ENCODE data around the gene SPOCK1.

Gene SPOCK1

DNA sequence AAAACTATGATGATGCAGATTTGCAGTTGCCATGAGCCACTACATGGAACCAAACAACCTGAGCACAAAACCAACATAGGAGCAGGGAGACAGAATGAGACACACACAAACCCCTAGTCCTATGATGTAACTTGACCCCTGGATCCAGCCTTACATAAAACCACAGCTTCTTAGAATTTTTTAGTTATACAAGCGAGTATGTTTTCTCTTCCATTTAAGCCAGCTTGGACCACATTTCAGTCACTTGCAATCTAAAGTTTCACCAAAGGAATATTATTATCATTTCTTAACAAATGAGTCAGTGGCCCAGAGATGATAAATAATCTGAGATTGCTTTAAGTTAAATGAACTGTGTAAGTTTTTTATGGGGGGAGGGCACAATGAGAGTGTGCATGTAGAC is 6.8 kb downstream of the SPOCK1 start:
- DNase-seq (ENCODE audit: low spot score), result no peak

DNA sequence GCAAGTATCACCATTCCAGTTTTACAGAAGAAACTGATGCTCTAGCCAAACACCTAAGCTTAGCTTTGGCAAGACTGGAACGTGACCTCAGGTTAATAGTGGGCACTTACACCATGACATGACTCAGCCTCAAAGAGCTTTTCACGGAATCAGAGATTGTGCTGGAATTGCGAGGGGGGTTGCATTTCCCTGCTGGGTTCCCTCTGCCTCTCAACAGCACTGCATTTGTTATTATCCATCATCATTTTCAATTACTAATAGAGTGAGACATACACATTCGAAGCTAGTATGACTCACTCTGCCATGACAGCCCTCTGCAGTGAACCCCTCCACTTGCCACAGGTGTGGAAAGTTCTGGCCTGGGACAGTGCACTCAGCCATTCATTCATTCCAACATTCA is 8.0 kb downstream of the SPOCK1 start:
- DNase-seq (ENCODE audit: low spot score), result no peak

DNA sequence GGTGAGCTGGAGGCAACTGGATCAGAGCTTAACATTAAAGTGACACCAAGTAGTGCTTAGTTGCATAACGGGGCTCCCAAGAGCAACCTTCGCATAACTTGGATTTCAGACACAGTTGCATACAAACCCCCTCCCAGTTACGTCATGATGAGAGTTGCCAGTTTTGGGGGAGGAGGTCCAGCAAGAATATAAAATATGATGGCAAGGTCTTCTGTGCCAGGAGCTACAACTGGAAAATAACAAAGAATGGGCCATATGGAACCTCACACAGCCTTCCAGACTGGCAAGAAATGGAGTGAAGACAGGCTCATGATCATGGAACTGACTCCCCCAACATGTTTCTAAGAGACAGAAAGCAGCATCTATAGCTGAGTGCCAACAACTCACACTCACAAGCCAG is 8.5 kb downstream of the SPOCK1 start:
- DNase-seq (ENCODE audit: low spot score), result no peak

DNA sequence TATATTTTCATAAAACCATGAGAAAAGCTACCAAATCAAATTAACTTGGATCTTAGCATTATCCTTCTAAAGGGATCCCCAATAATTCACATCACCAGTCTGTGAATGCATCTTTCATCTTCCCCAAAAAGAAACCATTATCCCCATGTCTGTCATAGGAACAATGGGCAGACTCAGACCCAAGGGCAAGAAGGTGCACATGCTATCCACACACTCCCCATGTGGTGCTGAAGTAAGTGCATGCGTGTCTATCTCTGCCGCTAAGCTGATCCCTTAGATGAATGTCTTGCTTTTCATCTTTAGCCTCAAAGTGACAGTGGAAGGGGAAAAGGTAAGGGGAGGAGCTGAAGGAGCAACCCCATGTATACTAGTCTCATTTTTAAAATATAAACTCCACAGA is 10.2 kb downstream of the SPOCK1 start:
- no peak for DNase-seq (ENCODE audit: low spot score)

DNA sequence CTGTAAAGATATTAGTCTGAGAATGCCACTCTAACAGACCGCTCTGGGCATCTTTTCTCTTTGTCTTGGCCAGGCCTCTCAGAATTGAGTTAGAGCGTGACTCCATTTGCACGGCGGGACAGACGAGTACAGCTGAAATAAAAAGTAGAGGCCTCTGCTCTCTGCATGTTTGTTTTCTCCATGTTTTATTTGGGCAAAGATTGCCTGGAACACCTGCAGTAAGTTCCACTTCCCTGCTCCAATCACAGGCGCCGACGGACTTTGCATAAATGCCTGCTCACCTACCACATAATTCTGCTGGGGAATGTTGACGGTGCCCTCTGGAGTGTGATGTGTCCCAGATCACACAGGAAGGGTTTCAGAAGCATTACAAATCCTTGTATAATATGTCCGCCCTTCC is 10.6 kb downstream of the SPOCK1 start:
- no peak for DNase-seq (ENCODE audit: low spot score)

DNA sequence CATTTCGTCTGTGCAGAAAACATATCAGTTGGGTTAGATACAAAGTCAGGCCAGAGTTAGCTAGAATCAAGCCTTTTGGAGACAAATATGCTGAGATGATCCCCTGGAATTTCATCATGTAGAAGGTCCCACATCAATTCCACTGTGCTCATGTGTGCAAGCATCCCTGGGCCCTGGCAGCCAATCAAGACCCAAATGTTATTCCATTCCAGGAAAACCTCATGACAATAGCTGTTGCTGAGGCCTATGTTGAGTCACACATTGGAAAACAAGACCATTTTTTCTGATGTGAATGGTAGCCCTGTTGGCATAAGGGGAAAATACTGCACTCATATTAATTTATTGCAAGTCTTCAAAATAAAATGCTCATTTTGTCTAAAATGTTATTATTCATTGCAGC is 11.5 kb downstream of the SPOCK1 start:
- no peak for DNase-seq (ENCODE audit: low spot score)

DNA sequence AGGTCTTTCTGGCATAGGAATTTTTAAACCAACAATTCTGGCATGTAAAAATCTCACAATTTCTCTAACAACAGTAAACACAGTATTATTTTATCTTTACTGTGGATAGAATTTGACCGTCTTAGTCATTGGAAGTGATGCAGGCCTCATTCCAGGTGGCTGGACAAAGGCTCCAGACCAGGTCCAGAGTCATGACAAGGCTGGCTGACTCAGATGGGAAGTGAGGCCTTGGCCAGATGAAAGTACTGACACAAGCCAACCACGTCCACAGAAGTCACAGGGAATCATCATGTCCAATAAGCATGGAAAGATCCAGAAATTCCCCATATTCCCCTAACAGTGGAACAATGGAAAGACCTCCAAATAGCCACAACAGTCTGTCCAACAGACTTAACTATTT is 12.4 kb downstream of the SPOCK1 start:
- DNase-seq (ENCODE audit: low spot score), result no peak

DNA sequence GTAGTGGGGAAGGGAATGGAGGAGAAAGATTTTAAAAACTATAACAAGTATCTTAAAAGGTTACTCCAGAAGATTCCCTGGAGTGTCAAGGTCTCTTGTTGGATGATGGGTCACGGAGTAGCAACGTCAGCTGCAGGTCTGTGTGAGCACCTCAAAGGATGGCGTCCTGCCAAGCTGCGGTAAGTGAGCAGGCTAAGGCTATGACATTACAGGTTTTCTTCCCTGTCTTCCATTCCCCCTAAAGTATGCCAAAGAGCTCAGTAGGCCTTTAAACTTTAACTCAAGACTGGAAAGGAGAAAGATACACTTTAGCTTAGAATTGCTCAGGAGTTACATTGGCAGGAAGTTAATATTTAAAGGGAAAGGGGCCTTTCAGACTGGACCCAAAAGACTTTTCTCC is 17.5 kb downstream of the SPOCK1 start:
- no peak for DNase-seq (ENCODE audit: low spot score)

DNA sequence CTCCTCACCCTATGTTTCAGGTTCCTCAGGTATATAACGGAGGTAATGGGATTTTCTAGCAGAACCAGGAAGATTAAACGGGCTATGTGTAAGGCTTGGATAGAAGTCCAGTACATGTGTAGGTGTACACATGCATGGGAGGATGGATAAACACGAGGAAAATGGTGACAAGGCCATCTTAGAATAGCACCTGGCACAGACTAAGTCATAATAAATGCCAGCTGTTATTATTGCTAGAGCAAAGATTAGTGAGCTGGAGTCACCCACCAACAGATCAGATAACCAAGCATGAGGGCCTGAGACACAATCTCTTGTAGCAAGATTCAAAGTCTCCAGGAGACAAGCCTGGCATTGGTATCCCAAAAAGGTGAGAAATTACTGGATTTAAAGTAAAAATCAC is 21.1 kb downstream of the SPOCK1 start:
- DNase-seq (ENCODE audit: low spot score), result no peak

DNA sequence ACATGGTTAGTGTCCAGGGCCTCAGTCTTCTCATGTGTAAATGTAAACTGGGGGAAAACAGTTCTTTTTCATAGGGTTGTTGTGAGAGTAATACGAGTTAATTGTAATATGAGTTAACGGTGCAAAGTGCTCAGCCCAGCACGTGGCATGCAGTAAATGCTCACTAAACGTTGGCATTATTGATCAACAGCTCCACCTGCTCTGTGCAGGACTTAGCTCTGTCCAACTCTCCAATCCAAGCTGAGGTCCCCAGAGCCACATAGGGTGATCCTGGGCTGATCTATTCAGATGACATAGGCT is 28.3 kb downstream of the SPOCK1 start:
- no peak for DNase-seq (ENCODE audit: low spot score)

DNA sequence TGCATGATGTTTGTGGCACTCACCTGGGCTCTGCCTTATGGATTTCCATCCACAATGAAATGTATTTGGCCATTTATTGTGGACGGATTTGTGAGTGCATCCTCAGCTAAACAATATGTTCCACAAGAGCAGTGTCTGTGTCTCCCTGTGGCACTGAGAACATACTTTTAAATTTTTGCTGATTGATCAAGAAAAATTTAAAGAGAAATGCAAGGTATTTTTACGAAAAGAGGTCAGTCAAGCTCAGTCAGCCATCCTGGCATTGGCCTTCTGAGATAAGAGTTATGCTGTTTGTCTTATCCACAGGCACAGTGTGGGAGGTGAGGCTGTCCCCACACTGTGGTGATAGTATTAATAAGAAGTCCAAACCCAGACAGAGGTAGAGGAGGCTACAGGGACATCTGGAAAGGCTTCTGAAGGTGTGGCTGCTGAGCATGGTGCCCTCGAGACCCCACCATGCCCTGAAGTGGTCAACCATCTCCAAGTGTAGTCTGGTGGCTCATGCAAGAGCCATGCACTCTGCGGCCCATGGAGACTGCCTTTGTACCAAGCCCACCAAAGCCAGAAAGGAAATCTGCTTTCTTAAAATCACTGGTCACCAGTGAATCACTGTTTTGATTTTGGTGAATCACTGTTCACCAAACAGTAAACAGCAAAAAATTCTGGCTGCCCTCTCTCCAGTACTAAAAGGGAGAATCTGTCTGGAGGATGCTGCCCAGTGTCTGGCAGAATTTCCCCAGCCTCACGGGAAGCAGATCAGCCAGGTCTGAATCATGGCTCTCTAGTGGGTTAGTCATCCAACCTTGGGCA is 28.8 kb downstream of the SPOCK1 start:
- no peak for DNase-seq (ENCODE audit: low spot score)

DNA sequence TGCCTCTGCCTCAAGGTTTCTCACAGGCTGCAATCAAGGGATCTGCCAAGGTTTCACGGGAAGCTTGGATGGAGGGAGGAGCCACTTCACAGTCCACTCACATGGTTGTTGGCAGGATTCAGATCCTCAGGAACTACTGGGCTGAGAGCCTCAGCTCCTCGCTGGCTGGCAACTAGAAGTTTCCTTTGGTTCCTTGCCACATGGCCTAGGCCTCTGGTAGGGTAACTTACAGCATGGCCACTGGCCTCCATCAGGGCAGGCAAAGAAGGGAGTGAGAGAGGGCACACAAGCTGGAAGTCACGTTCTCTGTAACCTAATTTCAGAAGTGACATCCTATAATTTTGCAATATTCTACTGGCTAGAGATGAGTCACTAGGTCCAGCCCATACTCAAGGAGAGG is 32.2 kb downstream of the SPOCK1 start:
- DNase-seq (ENCODE audit: low spot score), result no peak

DNA sequence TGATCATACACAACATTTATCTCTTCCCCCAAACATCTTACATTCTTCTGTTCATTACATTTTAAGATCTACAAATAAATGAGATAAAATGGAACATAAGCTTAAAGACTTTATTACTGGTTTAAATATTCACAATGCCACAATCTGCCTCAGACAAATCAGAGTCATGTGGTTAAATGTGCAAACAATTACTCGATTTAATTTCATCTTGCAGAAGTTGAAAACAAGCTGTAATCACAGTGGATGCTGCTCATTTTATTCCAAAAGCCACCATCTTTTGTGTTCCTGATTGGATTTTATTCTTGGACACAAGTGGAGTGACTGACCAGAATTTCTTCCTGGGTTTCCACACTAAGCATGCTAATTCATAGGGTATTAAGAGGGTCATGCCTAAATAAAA is 33.2 kb downstream of the SPOCK1 start:
- DNase-seq (ENCODE audit: low spot score), result no peak

DNA sequence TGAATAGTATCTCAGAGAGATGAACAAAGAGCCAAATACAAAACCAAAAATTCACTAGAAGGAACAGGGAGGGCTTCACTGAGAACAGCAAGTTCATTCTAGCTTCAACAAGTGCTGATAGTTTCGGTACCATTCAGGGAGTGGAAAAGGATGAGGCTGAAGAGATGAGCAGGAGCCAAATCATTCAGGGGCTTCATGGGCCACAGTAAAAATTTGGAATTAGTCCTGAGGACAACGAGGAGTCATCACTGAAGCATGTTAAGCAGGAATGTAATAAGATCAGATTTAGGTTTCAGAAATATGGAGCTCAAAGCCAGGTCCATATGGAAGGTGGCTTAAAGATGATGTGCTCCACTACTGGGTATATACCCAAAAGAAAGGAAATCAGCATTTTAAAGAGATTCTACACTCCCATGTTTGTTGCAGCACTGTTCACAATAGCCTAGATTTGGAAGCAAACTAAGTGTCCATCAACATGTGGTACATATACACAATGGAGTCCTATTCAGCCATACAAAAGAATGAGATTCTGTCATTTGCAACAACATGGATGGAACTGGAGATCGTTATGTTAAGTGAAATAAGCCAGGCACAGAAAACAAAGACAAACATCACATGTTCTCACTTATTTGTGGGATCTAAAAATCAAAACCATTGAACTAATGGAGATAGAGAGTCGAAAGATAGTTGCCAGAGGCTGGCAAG is 36.2 kb downstream of the SPOCK1 start:
- no peak for DNase-seq (ENCODE audit: low spot score)

DNA sequence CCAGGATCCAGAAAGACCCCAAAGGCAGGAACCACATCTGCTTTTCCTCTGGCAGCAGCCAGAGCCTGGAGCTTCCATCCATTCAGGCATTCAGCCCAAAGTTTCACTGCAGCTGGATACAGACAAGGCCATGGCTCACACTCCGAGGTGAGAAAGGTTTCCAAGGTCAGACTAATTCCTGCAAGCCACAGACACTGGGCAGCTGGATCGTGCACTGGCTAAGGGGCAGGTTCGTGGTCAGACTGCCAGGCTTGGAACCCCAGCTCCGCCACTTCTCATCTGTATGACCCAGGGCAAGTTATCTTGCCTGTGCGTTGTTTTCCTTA is 36.9 kb downstream of the SPOCK1 start:
- DNase-seq (ENCODE audit: low spot score), result no peak

DNA sequence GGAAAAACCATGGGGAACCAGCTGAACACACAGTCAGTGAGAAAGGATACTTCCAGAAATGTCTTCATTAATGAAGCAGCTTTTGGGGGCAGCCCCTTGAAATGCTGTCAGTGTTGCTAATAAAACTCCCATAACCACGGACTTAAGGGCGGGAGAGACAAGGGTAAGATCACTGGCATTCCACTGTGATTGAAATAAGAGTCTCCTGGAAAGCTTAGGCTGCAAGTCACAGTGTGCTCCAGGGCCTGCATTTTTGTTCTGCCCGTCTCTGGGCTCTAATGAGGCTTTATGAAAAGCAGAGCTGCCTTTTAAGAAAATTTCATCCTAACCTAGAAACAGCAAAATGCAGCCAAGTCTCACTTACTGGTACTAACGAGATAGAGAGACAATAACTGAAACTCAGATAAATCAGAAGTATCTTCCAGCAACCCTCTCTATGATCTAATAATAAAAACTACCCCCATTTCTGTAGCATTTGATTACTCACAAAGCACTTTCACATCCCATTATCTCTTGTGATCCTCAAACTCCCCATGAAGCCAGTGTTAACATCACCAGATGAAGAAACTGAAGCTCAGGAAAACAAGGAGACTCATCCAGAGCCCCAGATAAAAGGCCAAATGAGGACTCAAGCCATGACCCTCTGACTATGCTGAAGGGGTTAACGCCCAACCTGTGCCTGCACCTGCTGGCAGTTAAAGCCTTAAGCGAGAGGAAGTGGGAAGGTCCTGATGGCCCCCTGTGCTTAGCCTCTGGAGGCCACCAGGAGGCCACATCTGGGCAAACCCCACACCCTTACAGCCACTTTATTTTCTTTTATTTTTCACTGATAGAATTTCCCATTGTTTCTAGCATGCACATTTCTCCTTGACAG is 37.5 kb downstream of the SPOCK1 start:
- peak; percentile 52 for DNase-seq (ENCODE audit: low spot score)

DNA sequence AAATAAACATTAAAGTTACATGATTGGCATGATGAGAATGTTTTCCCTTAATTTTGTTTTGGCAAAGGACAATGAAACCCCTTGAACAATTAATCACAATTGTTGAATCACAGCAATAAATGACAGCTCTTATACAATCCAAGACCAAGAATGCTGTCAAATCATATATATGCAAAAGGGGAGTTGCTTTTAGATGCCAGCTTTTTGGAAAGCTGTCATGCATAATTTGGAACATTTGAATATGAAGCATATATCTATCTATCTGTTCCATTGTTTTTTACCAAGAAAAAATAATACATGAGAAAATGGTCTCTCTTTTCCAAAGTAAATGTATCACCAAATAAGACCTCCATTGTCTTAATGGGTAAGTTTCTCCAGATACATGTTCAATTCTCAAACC is 44.5 kb downstream of the SPOCK1 start:
- DNase-seq (ENCODE audit: low spot score), result no peak

DNA sequence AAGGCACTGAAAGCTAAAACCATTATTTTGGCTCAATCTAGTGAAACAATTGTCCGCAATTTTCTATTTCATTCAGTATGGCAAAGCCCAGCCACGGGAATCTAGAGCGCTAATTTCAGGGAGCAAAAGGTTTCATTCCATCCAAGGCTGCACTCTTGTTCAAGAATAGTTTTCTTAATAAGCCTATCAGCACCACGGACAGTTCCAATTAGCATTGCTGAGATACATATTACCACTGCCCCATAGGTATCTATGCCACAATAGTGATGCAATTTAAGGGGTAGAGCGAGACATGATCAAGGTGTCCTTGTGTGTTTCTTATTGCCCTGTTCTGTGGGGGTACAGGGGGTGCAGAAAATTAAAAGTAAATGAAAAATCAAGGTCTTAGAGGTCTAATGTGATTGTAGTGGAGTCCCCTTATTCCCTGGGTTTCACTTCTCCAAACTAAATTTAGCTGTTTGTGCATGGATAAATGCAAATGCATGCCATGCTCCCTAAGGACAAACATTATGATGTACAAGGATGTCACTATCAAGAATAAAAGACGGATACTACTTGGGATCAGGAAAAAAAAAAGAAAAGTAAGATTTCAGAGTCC is 45.5 kb downstream of the SPOCK1 start:
- DNase-seq (ENCODE audit: low spot score), result peak; percentile 51

DNA sequence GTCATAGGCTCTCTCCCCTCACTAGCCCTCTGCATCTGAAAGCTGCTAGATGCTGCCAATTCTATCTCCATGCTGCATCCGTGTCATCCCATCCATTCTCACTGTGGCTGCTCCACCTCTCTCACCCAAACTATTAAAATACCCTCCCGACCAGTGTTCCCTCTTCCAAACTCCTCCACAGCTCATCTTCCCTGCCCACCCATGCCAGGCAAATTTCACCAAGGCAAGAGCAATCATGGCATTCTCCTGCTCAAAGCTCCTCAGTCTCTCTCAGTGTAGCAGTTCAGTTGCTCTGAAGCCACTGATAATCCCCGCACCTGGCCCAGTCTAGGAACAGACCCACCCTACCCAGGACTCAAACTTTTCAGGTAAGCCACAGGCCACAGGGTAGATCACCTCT is 48.4 kb downstream of the SPOCK1 start:
- DNase-seq (ENCODE audit: low spot score), result no peak

DNA sequence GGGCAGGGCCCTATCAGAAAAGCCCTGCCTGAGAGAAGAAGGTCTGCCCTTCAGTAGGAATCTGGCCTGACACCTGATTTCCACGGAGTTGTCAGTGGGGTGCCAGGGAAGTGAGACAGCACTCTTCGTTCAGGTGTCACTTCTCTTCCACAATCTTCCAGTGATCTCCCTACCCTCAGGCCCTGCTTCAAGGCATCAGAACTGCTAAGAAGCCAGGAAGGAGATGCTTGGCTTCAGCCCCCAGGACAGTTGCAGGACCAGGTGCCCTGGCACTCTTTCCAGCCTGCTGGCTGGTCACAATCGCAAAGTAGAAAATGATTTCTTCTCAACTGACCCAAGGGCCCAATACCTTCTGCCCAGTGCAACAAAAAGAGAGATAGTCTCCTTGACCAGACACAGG is 50.3 kb downstream of the SPOCK1 start:
- DNase-seq (ENCODE audit: low spot score), result no peak

DNA sequence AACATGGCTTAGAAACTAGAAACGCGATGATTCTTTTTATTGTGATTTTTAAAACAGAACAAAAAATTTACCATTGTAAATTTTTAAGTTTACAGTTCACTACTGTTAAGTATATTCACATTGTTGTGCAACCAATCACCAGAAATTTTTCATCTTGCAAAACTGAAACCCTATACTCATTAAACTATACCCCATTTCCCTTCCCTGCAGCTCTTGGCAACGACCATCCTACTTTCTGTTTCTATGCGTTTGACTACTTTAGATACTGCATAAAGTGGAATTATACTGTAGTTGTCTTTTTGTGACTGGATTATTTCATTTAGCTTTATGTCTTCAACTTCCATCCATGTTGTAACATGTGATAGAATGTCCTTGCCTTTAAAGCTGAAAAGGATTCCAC is 52.5 kb downstream of the SPOCK1 start:
- no peak for DNase-seq (ENCODE audit: low spot score)

DNA sequence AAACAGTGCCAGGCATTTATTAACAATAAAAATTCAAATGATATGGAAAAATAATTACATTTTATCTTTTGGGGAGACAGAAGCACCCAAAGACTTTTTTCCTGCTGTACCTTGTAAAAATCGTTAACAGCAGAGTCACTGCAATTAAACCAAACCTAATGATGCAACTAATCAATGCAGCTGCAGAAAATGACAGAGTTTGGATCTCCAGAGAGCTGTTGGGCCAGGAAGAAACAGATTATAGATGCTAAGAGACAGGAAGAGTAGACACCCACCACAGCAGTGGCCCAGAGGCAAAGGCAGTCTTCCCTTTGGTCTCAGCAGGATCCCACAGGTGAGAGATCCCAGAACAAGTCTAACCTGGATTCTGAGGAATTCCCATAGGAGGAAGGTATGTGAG is 53.0 kb downstream of the SPOCK1 start:
- no peak for DNase-seq (ENCODE audit: low spot score)

DNA sequence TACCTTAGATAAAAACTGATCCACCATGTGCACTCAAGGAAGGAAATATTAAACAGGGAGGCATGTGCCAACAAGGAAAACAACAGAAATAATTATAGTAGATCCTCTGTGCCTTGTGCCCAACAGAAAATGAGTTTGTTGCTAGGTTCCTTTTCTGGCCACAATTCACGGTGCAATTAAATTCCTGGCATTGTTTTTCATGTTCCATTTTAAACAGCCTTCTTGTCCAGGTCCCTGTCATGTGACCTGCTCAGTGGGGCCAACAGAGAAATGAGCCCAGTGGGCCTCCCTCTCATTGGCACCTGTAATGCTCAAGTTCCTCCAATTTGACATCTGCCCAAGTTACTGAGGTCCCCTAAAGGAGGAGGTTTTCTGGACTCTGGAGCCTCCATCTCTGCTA is 56.5 kb downstream of the SPOCK1 start:
- no peak for DNase-seq (ENCODE audit: low spot score)
